ENCODE data around the gene MDM4. TPM values are rescaled to one million over a fixed set of nuclear protein-coding genes. Genes with fewer than 3 reads are reported as not detected.

The MDM4 gene
- total RNA-seq, 6 donors from 2014 or later, result 40.0 to 167 (median 69.2) TPM

GRCh38 chr1:204564835-204565234 lies 48.6 kb downstream of the MDM4 start:
- Histone ChIP-seq H3K36me3 (peaks cover 0 to 14% (median 10%) of the 10 kb centered on the region in 4 donors), H3K9me3 (no peaks in the 10 kb centered on the region), H3K4me3 (no peak overlapping the region), H3K4me1 (peaks cover 0 to 10% (median 4%) of the 10 kb centered on the region in 4 donors), H3K27ac (no peak overlapping the region), H3K27me3 (no peaks in the 10 kb centered on the region)
- TF ChIP-seq CTCF (IDR thresholded peaks at IDR 0.05) (no peak), EP300 (IDR thresholded peaks at IDR 0.05) (no peak), POLR2AphosphoS5 (IDR thresholded peaks at IDR 0.05) (no peak), POLR2A (IDR thresholded peaks at IDR 0.05) (no peak)
- DNase-seq, result no peak
- 67 to 68% methylated on average over 4 of the region's 4 CpGs for WGBS, 2 donors
- no peak for ATAC-seq (ENCODE audit: low FRiP score in 2 of 2)

GRCh38 chr1:204565617-204566582 lies 49.7 kb downstream of the MDM4 start:
- no peak overlapping the region for H3K4me3 ChIP-seq
- DNase-seq (peak in 1 of 2 donors; percentile 28), ATAC-seq (ENCODE audit: low FRiP score in 2 of 2) (peak; percentile 35 to 83)
- H3K27me3 ChIP-seq, result no peaks in the 10 kb centered on the region
- H3K4me1 ChIP-seq, result peaks cover 0 to 10% (median 4%) of the 10 kb centered on the region in 4 donors
- WGBS, 2 donors, result 36 to 42% methylated on average over 13 of the region's 13 CpGs
- no peaks in the 10 kb centered on the region for H3K9me3 ChIP-seq
- H3K27ac ChIP-seq, result no peak overlapping the region
- H3K36me3 ChIP-seq, result peaks cover 0 to 14% (median 10%) of the 10 kb centered on the region in 4 donors
- TF ChIP-seq EP300 (IDR thresholded peaks at IDR 0.05) (no peak), CTCF (IDR thresholded peaks at IDR 0.05) (peak in 5 of 6 experiments; percentile 33 to 62 (median 57)), POLR2A (IDR thresholded peaks at IDR 0.05) (no peak)

- DNase-seq (no peak), ATAC-seq (ENCODE audit: low FRiP score in 2 of 2) (no peak)
- Histone ChIP-seq H3K9me3 (no peaks in the 10 kb centered on the region), H3K27ac (no peak overlapping the region), H3K27me3 (no peaks in the 10 kb centered on the region), H3K4me3 (no peak overlapping the region), H3K36me3 (peaks cover 0 to 19% (median 10%) of the 10 kb centered on the region in 4 donors), H3K4me1 (peaks cover 0 to 10% (median 4%) of the 10 kb centered on the region in 4 donors)
- WGBS, 2 donors, result 92 to 94% methylated on average over 6 of the region's 6 CpGs
- no peak for TF ChIP-seq EP300 (IDR thresholded peaks at IDR 0.05)
- no peak for TF ChIP-seq POLR2A (IDR thresholded peaks at IDR 0.05)
- TF ChIP-seq CTCF (IDR thresholded peaks at IDR 0.05), result no peak
- no peak for TF ChIP-seq POLR2AphosphoS5 (IDR thresholded peaks at IDR 0.05)
These were observed 50.4 kb downstream of the MDM4 start for GRCh38 chr1:204566583-204566955.

- Histone ChIP-seq H3K4me1 (peaks cover 0 to 10% (median 4%) of the 10 kb centered on the region in 4 donors), H3K4me3 (no peak overlapping the region), H3K27ac (no peak overlapping the region), H3K27me3 (no peaks in the 10 kb centered on the region), H3K36me3 (peaks cover 0 to 22% (median 9%) of the 10 kb centered on the region in 4 donors), H3K9me3 (no peaks in the 10 kb centered on the region)
- ATAC-seq (ENCODE audit: low FRiP score in 2 of 2) (no peak), DNase-seq (no peak)
- 75 to 78% methylated on average over 5 of the region's 5 CpGs for WGBS, 2 donors
- TF ChIP-seq EP300 (IDR thresholded peaks at IDR 0.05), result no peak
- no peak for TF ChIP-seq POLR2AphosphoS5 (IDR thresholded peaks at IDR 0.05)
- TF ChIP-seq CTCF (IDR thresholded peaks at IDR 0.05), result no peak
- no peak for TF ChIP-seq POLR2A (IDR thresholded peaks at IDR 0.05)
These were observed 50.9 kb downstream of the MDM4 start for GRCh38 chr1:204567071-204567470.

All from upper lobe of left lung (tissue), 6 donors.